Transverse colon (tissue), 4 donors: Measurements from ENCODE around the gene CNNM3. TPM values are rescaled to one million over a fixed set of nuclear protein-coding genes. Genes with fewer than 3 reads are reported as not detected.

ENCODE experiments used
- DNase-seq: peaks from one replicate; pipeline ENCODE4 v3.0.0-alpha.2; 2019
- H3K27ac ChIP-seq, 4 donors: fragments of 200-600 bp; sonication (generic); 2 replicates each; pipeline ENCODE4 v1.5.1; 2016 to 2018; ENCODE audit warnings: inconsistent platforms in 4 of 4
- H3K27me3 ChIP-seq: fragments of 200-600 bp; sonication (generic); 2 replicates; pipeline ENCODE4 v1.5.1; 2017; ENCODE audit warnings: inconsistent platforms
- H3K36me3 ChIP-seq, 4 donors: fragments of 200-600 bp; sonication (generic); 2 replicates each; pipeline ENCODE4 v1.5.1; 2017 to 2019; ENCODE audit warnings: inconsistent platforms in 4 of 4
- H3K4me1 ChIP-seq, 4 donors: fragments of 200-600 bp; sonication (generic); 2 replicates each; pipeline ENCODE4 v1.5.1; 2017 to 2020; ENCODE audit warnings: inconsistent platforms in 4 of 4
- H3K4me3 ChIP-seq, 4 donors: fragments of 200-600 bp; sonication (generic); 1 replicate in 1 of 4; 2 replicates in 3 of 4; pipeline versions ENCODE4 v1.5.1 to v1.6.1; 2017 to 2019; ENCODE audit warnings: inconsistent platforms in 4 of 4
- H3K9me3 ChIP-seq, 2 donors: fragments of 200-600 bp; sonication (generic); 2 replicates each; pipeline ENCODE4 v1.5.1; 2017 to 2019; ENCODE audit warnings: inconsistent platforms in 2 of 2
- CTCF ChIP-seq, 5 experiments: fragments of 200-600 bp in 3 of 5; fragments of 450-650 bp in 2 of 5; sonication (generic) in 3 of 5; IDR thresholded peaks; 1 replicate in 2 of 5; 2 replicates in 3 of 5; pipeline ENCODE4 v1.5.1; 2016 to 2017; ENCODE audit warnings: antibody characterized with exemption in 5 of 5, inconsistent platforms in 3 of 5, mild to moderate bottlenecking in 2 of 5, moderate library complexity in 1 of 5
- EP300 ChIP-seq: sonication (generic); formaldehyde crosslinking; IDR thresholded peaks from one replicate; pipeline ENCODE4 v1.6.1; 2017; ENCODE audit warnings: antibody characterized with exemption, low read depth
- POLR2A ChIP-seq: fragments of 450-650 bp; IDR thresholded peaks from one replicate; pipeline ENCODE4 v1.6.1; 2016; ENCODE audit warnings: antibody characterized with exemption, mild to moderate bottlenecking, moderate library complexity
- POLR2AphosphoS5 ChIP-seq, 3 donors: sonication (generic); formaldehyde crosslinking; IDR thresholded peaks; one replicate each; pipeline ENCODE4 v1.6.1; 2016; ENCODE audit warnings: antibody characterized with exemption in 3 of 3
- WGBS, 2 donors: methylation state at CpG; one replicate each; pipeline ENCODE4 v1.1.5; 2018; ENCODE audit warnings: low coverage in 1 of 2; 5-methylcytosine and 5-hydroxymethylcytosine counted together
- in situ Hi-C, 4 donors: fragments of 200-750 bp; cut with MboI; loops; one replicate each; pipeline versions ENCODE4 v1.15.0 to v1.15.1; 2017; ENCODE audit warnings: low sequenced_read_pairs in 3 of 4, low pct_ligation_motif_present in 1 of 4, low pct_unique_long_range_greater_than_20kb in 1 of 4
- intact Hi-C: fragments of 100-400 bp; cut with DNase I; formaldehyde crosslinking; loops from one replicate; pipeline ENCODE4 v1.15.1; 2023; ENCODE audit warnings: low total_unique reads
- total RNA-seq, 4 donors: library from RNA; depleted of rRNA; stranded (reverse); fragments of >200 nt; gene quantifications; one replicate each; pipeline ENCODE4 v1.1.0, GENCODE V29; 2016

Gene CNNM3
- total RNA-seq, 4 donors from 2014 or later: 14.2 to 54.3 (median 22.3) TPM

- WGBS, 2 donors: 62 to 84% methylated on average over 8 to 11 of the region's 11 CpGs
- H3K9me3 ChIP-seq: no peaks in the 10 kb centered on the region
- no peaks in the 10 kb centered on the region for H3K27me3 ChIP-seq
- H3K27ac ChIP-seq: no peak overlapping the region
- in situ Hi-C loops: no loop called here
- H3K36me3 ChIP-seq: peaks cover 0 to 16% (median 6%) of the 10 kb centered on the region in 4 donors
- DNase-seq: no peak
- no peak for TF ChIP-seq POLR2AphosphoS5 (IDR thresholded peaks at IDR 0.05)
- TF ChIP-seq EP300: no peak
- no peak for TF ChIP-seq POLR2A
- no peak for TF ChIP-seq CTCF (IDR thresholded peaks at IDR 0.05)
- intact Hi-C loops: no loop called here
- H3K4me3 ChIP-seq: no peak overlapping the region
- H3K4me1 ChIP-seq: peaks cover 27 to 75% (median 58%) of the 10 kb centered on the region in 4 donors
Observed at GRCh38 chr2:96821113-96821675, 5.1 kb downstream of the CNNM3 start.

- Histone ChIP-seq H3K4me3 (no peak overlapping the region), H3K27ac (no peak overlapping the region), H3K4me1 (peaks cover 21 to 68% (median 50%) of the 10 kb centered on the region in 4 donors), H3K27me3 (no peaks in the 10 kb centered on the region), H3K36me3 (peaks cover 0 to 27% (median 11%) of the 10 kb centered on the region in 4 donors), H3K9me3 (no peaks in the 10 kb centered on the region)
- DNase-seq: no peak
- in situ Hi-C loops (no loop called here), intact Hi-C loops (no loop called here)
- WGBS, 2 donors: 88 to 100% methylated on average over 2 to 4 of the region's 4 CpGs
- TF ChIP-seq POLR2AphosphoS5 (IDR thresholded peaks at IDR 0.05) (no peak), POLR2A (no peak), EP300 (no peak), CTCF (IDR thresholded peaks at IDR 0.05) (no peak)
Observed at GRCh38 chr2:96822786-96823185, 6.7 kb downstream of the CNNM3 start.

- Histone ChIP-seq H3K27ac (peak overlapping the region in 1 of 4 donors; percentile 28), H3K9me3 (no peaks in the 10 kb centered on the region), H3K27me3 (no peaks in the 10 kb centered on the region), H3K4me1 (peaks cover 17 to 64% (median 46%) of the 10 kb centered on the region in 4 donors), H3K36me3 (peaks cover 0 to 27% (median 13%) of the 10 kb centered on the region in 4 donors), H3K4me3 (no peak overlapping the region)
- DNase-seq: no peak
- intact Hi-C loops: no loop called here
- in situ Hi-C loops: no loop called here
- TF ChIP-seq CTCF (IDR thresholded peaks at IDR 0.05): no peak
- TF ChIP-seq POLR2AphosphoS5 (IDR thresholded peaks at IDR 0.05): no peak
- no peak for TF ChIP-seq EP300
- no peak for TF ChIP-seq POLR2A
- 82% methylated on average over 11 of the region's 11 CpGs; no CpG with 5 or more reads in 1 of the 2 donors for WGBS, 2 donors
Observed at GRCh38 chr2:96823198-96823597, 7.1 kb downstream of the CNNM3 start.

GRCh38 chr2:96824079-96824870 lies 8.2 kb downstream of the CNNM3 start:
- intact Hi-C loops (no loop called here), in situ Hi-C loops (no loop called here)
- Histone ChIP-seq H3K4me3 (no peak overlapping the region), H3K9me3 (no peaks in the 10 kb centered on the region), H3K36me3 (peaks cover 0 to 38% (median 17%) of the 10 kb centered on the region in 4 donors), H3K4me1 (peaks cover 6 to 53% (median 35%) of the 10 kb centered on the region in 4 donors), H3K27me3 (no peaks in the 10 kb centered on the region), H3K27ac (peak overlapping the region in 2 of 4 donors; percentile 2 to 28)
- no peak for DNase-seq
- 40 to 61% methylated on average over 3 to 6 of the region's 6 CpGs for WGBS, 2 donors
- TF ChIP-seq POLR2AphosphoS5 (IDR thresholded peaks at IDR 0.05) (no peak), CTCF (IDR thresholded peaks at IDR 0.05) (no peak), EP300 (no peak), POLR2A (no peak)
